ENCODE measurements around the gene MOB3A. TPM values are rescaled to one million over a fixed set of nuclear protein-coding genes. Genes with fewer than 3 reads are reported as not detected.

The MOB3A gene
- total and polyA plus RNA-seq, 2 of the 13 experiments (the other 11 are each of a cell fraction or from before 2014, with no cell fraction given): 3.5 to 17.8 TPM

- no peak for TF ChIP-seq ZSCAN29 (CRISPR knock-in tag; conservative IDR thresholded peaks at IDR 0.05)
- TF ChIP-seq SP5 (CRISPR knock-in tag; IDR thresholded peaks at IDR 0.05; ENCODE audit: borderline replicate concordance, low read depth): 0 out of 2 replicates have a peak, but pooled peaks have one; percentile 19
- no peak for TF ChIP-seq ZNF891 (CRISPR knock-in tag; IDR thresholded peaks at IDR 0.05)
- peak; percentile 55; the same call in 1 of the 2 replicates for TF ChIP-seq JUND (CRISPR knock-in tag; IDR thresholded peaks at IDR 0.05)
- TF ChIP-seq RERE (CRISPR knock-in tag; IDR thresholded peaks at IDR 0.05; ENCODE audit: low read depth): no peak
- peak; percentile 74 for TF ChIP-seq RXRB (CRISPR knock-in tag; IDR thresholded peaks at IDR 0.05; ENCODE audit: borderline replicate concordance)
- TF ChIP-seq FOSL1 (CRISPR knock-in tag; IDR thresholded peaks at IDR 0.05; ENCODE audit: borderline replicate concordance): peak; percentile 62; the same call in 1 of the 2 replicates
- TF ChIP-seq HIC2 (CRISPR knock-in tag; IDR thresholded peaks at IDR 0.05; ENCODE audit: low read depth): peak; percentile 68; the same call in 1 of the 2 replicates
- TF ChIP-seq UBTF (CRISPR knock-in tag; IDR thresholded peaks at IDR 0.05): no peak
- peak; percentile 21; the same call in 1 of the 2 replicates for TF ChIP-seq POLR2G (IDR thresholded peaks at IDR 0.05; ENCODE audit: low read depth, low read length)
- peak; percentile 64 for TF ChIP-seq RBFOX2 (IDR thresholded peaks at IDR 0.05; ENCODE audit: low read depth, low read length)
- TF ChIP-seq SKI (IDR thresholded peaks at IDR 0.05; ENCODE audit: partially characterized antibody): peak; percentile 77
- no peak for TF ChIP-seq SMAD9 (CRISPR knock-in tag; IDR thresholded peaks at IDR 0.05)
- peak; percentile 86 to 90 for TF ChIP-seq NR2F1 (CRISPR knock-in tag; IDR thresholded peaks at IDR 0.05)
- 0 out of 2 replicates have a peak, but pooled peaks have one; percentile 64 for TF ChIP-seq ZBTB4 (CRISPR knock-in tag; IDR thresholded peaks at IDR 0.05; ENCODE audit: borderline replicate concordance)
Measured at GRCh38 chr19:2047449-2048103, 48.5 kb downstream of the MOB3A start (continued).

Data from HepG2 (cell line).